Caco-2 (cell line): ENCODE measurements around the gene KLHDC7A. TPM values are rescaled to one million over a fixed set of nuclear protein-coding genes. Genes with fewer than 3 reads are reported as not detected.

ENCODE experiments used
- BruUV-seq: library from RNA; stranded (reverse); fragments of 400-500 nt; replicated peaks from 2 replicates; lab custom pipeline; 2021; lab: Mats Ljungman, UMichigan
- CTCF ChIA-PET: fragments of 300-600 bp; sonication (Branson Sonifier 250); formaldehyde crosslinking; loops from one replicate; lab custom pipeline; 2022; ENCODE audit warnings: antibody characterized with exemption; lab: Charles Lee
- POLR2A ChIA-PET: fragments of 300-600 bp; sonication (Branson Sonifier 250); formaldehyde crosslinking; loops from one replicate; lab custom pipeline; 2022; ENCODE audit warnings: antibody characterized with exemption; lab: Charles Lee
- DNase-seq, 2 experiments: peaks; one replicate each; pipeline versions ENCODE4 v3.0.0 to v3.0.0-alpha.2; 2020 to 2022
- H3K27me3 ChIP-seq: replicated peaks from 2 replicates; pipeline ENCODE4 v1.6.0; 2011; ENCODE audit warnings: low read length; ENCODE audit not compliant: control insufficient read depth, insufficient read depth
- H3K36me3 ChIP-seq: 2 replicates; pipeline ENCODE4 v1.5.1; 2011; ENCODE audit warnings: low read length; ENCODE audit not compliant: control insufficient read depth, insufficient read depth
- H3K4me1 ChIP-seq: fragments of 250-450 bp; sonication (Bioruptor Pico); 2 replicates; pipeline ENCODE4 v1.5.1; 2020; ENCODE audit warnings: mild to moderate bottlenecking
- H3K4me3 ChIP-seq: 2 replicates; pipeline ENCODE4 v1.5.1; 2011; ENCODE audit warnings: low read depth, mild to moderate bottlenecking, control low read depth, low read length
- H3K9me3 ChIP-seq: fragments of 250-450 bp; sonication (Bioruptor Pico); 2 replicates; pipeline ENCODE4 v1.5.1; 2020; ENCODE audit warnings: mild to moderate bottlenecking, moderate library complexity
- H3K27ac Mint-ChIP-seq: one replicate; pipeline ENCODE4 v1.8.0; 2022; ENCODE audit warnings: mixed read lengths; ENCODE audit not compliant: unreplicated experiment
- H3K27me3 Mint-ChIP-seq: one replicate; pipeline ENCODE4 v1.8.0; 2022; ENCODE audit warnings: mixed read lengths; ENCODE audit not compliant: insufficient read depth, unreplicated experiment
- H3K36me3 Mint-ChIP-seq: one replicate; pipeline ENCODE4 v1.8.0; 2022; ENCODE audit warnings: mild to moderate bottlenecking, mixed read lengths; ENCODE audit not compliant: insufficient read depth, unreplicated experiment
- H3K4me1 Mint-ChIP-seq: one replicate; pipeline ENCODE4 v1.8.0; 2022; ENCODE audit warnings: low read depth, mixed read lengths; ENCODE audit not compliant: unreplicated experiment
- H3K4me3 Mint-ChIP-seq: one replicate; pipeline ENCODE4 v1.8.0; 2022; ENCODE audit warnings: mild to moderate bottlenecking, moderate library complexity, mixed read lengths; ENCODE audit not compliant: unreplicated experiment
- H3K9me3 Mint-ChIP-seq: one replicate; pipeline ENCODE4 v1.8.0; 2022; ENCODE audit warnings: mixed read lengths; ENCODE audit not compliant: unreplicated experiment
- intact Hi-C: fragments of 100-400 bp; cut with micrococcal nuclease; formaldehyde crosslinking; loops from one replicate; pipeline ENCODE4 v1.10.0; 2022; ENCODE audit not compliant: unreplicated experiment
- total RNA-seq: library from RNA; stranded (reverse); gene quantifications from 2 replicates; pipeline ENCODE4 v1.2.3, GENCODE V29; 2022
- TF ChIP-seq, protein P1 (sequence below), 2 experiments: fragments of 200-600 bp in 1 of 2; IDR thresholded peaks; 1 replicate in 1 of 2; 2 replicates in 1 of 2; pipeline versions ENCODE4 v1.5.1 to v1.8.0; 2011 to 2022; ENCODE audit warnings: antibody characterized with exemption in 1 of 2, control low read depth in 1 of 2, inconsistent platforms in 1 of 2, low read depth in 1 of 2, low read length in 1 of 2, mild to moderate bottlenecking in 1 of 2, moderate library complexity in 1 of 2; ENCODE audit not compliant: insufficient read depth in 1 of 2, severe bottlenecking in 1 of 2, unreplicated experiment in 1 of 2

KLHDC7A gene
- total RNA-seq, 1 experiment from 2014 or later: 6.1 TPM

DNA sequence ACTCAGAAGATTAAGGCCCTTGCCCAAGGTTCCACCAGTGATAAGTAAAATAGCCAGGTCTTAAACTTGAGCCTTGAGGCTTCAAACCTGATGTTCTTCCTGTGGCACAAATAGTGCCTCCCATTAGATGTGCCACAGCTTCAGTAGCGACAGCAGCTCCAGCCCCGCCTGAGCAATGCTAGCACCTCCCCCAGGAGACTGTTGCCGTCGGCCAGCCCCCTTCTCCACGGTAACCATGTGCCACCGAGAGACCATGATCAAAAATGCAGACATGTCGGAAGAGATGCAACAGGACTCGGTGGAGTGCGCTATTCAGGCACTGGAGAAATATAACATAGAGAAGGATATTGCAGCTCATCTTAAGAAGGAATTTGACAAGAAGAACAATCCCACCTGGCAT lies 32.2 kb downstream of the KLHDC7A start:
- Histone ChIP-seq H3K9me3 (peaks cover 7% of the 10 kb centered on the region; the same call in 1 of the 2 replicates), H3K4me3 (no peak overlapping the region), H3K27me3 (no peaks in the 10 kb centered on the region), H3K4me1 (no peaks in the 10 kb centered on the region), H3K36me3 (no peaks in the 10 kb centered on the region)
- intact Hi-C loops: no loop called here
- BruUV-seq: no TSS peak
- TF ChIP-seq, protein P1, sequence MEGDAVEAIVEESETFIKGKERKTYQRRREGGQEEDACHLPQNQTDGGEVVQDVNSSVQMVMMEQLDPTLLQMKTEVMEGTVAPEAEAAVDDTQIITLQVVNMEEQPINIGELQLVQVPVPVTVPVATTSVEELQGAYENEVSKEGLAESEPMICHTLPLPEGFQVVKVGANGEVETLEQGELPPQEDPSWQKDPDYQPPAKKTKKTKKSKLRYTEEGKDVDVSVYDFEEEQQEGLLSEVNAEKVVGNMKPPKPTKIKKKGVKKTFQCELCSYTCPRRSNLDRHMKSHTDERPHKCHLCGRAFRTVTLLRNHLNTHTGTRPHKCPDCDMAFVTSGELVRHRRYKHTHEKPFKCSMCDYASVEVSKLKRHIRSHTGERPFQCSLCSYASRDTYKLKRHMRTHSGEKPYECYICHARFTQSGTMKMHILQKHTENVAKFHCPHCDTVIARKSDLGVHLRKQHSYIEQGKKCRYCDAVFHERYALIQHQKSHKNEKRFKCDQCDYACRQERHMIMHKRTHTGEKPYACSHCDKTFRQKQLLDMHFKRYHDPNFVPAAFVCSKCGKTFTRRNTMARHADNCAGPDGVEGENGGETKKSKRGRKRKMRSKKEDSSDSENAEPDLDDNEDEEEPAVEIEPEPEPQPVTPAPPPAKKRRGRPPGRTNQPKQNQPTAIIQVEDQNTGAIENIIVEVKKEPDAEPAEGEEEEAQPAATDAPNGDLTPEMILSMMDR (IDR thresholded peaks at IDR 0.05; ENCODE audit: insufficient read depth in 1 of 2, low read depth in 1 of 2, low read length in 1 of 2, severe bottlenecking in 1 of 2, unreplicated experiment in 1 of 2): no peak
- Mint-ChIP-seq H3K27ac (no peak overlapping the region), H3K9me3 (peaks cover 16% of the 10 kb centered on the region), H3K36me3 (no peaks in the 10 kb centered on the region), H3K4me3 (no peak overlapping the region), H3K4me1 (no peaks in the 10 kb centered on the region), H3K27me3 (peaks cover 2% of the 10 kb centered on the region)
- ChIA-PET CTCF (no interaction called here), POLR2A (no interaction called here)
- no peak for DNase-seq

DNA sequence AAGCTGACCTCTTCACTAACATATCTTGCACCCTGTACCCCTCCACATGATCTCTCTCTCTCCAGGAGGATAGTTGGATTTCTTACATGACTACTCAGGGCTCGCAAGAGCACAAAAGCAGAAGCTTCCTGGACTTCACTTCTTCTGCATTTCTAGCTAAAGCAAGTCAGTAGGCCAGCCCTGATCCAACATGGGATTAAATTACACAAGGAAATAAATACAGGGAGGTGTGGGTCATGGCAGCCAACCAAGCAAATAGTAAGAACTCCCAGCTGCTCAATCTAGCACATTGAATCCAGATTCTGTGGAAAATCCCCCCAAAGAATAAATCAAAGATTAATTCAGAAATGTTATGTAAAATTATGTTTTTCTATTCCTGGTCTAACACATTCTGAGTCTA lies 33.3 kb downstream of the KLHDC7A start:
- Histone ChIP-seq H3K9me3 (peaks cover 7% of the 10 kb centered on the region; the same call in 1 of the 2 replicates), H3K4me3 (no peak overlapping the region), H3K27me3 (no peaks in the 10 kb centered on the region), H3K36me3 (no peaks in the 10 kb centered on the region), H3K4me1 (no peaks in the 10 kb centered on the region)
- Mint-ChIP-seq H3K27ac (no peak overlapping the region), H3K4me1 (no peaks in the 10 kb centered on the region), H3K27me3 (peaks cover 2% of the 10 kb centered on the region), H3K9me3 (peaks cover 24% of the 10 kb centered on the region), H3K4me3 (no peak overlapping the region), H3K36me3 (no peaks in the 10 kb centered on the region)
- TF ChIP-seq, protein P1 (IDR thresholded peaks at IDR 0.05; ENCODE audit: insufficient read depth in 1 of 2, low read depth in 1 of 2, low read length in 1 of 2, severe bottlenecking in 1 of 2, unreplicated experiment in 1 of 2): no peak
- intact Hi-C loops: no loop called here
- BruUV-seq: no TSS peak
- CTCF ChIA-PET: no interaction called here
- DNase-seq: no peak
- POLR2A ChIA-PET: no interaction called here

- DNase-seq: no peak
- BruUV-seq: no TSS peak
- Histone ChIP-seq H3K4me1 (no peaks in the 10 kb centered on the region), H3K27me3 (no peaks in the 10 kb centered on the region), H3K4me3 (no peak overlapping the region), H3K36me3 (no peaks in the 10 kb centered on the region), H3K9me3 (peaks cover 7% of the 10 kb centered on the region; the same call in 1 of the 2 replicates)
- peaks cover 24% of the 10 kb centered on the region for H3K9me3 Mint-ChIP-seq
- CTCF ChIA-PET: no interaction called here
- H3K27me3 Mint-ChIP-seq: peaks cover 2% of the 10 kb centered on the region
- no peak overlapping the region for H3K27ac Mint-ChIP-seq
- intact Hi-C loops: no loop called here
- TF ChIP-seq, protein P1 (IDR thresholded peaks at IDR 0.05; ENCODE audit: insufficient read depth in 1 of 2, low read depth in 1 of 2, low read length in 1 of 2, severe bottlenecking in 1 of 2, unreplicated experiment in 1 of 2): no peak
- no peaks in the 10 kb centered on the region for H3K4me1 Mint-ChIP-seq
- H3K4me3 Mint-ChIP-seq: no peak overlapping the region
- POLR2A ChIA-PET: no interaction called here
- no peaks in the 10 kb centered on the region for H3K36me3 Mint-ChIP-seq
Measured at GRCh38 chr1:18515120-18515667, 34.5 kb downstream of the KLHDC7A start.
